ENCODE measurements around the gene PRKAG2.
A peak's percentile ranks its signal among the peaks of the same experiment; 100 is the strongest.
"Not testable (repeated sequence)": the region's sequence is repeated elsewhere in the genome, so short reads cannot be mapped to it uniquely, and the experiment has no call there.

The PRKAG2 gene

DNA sequence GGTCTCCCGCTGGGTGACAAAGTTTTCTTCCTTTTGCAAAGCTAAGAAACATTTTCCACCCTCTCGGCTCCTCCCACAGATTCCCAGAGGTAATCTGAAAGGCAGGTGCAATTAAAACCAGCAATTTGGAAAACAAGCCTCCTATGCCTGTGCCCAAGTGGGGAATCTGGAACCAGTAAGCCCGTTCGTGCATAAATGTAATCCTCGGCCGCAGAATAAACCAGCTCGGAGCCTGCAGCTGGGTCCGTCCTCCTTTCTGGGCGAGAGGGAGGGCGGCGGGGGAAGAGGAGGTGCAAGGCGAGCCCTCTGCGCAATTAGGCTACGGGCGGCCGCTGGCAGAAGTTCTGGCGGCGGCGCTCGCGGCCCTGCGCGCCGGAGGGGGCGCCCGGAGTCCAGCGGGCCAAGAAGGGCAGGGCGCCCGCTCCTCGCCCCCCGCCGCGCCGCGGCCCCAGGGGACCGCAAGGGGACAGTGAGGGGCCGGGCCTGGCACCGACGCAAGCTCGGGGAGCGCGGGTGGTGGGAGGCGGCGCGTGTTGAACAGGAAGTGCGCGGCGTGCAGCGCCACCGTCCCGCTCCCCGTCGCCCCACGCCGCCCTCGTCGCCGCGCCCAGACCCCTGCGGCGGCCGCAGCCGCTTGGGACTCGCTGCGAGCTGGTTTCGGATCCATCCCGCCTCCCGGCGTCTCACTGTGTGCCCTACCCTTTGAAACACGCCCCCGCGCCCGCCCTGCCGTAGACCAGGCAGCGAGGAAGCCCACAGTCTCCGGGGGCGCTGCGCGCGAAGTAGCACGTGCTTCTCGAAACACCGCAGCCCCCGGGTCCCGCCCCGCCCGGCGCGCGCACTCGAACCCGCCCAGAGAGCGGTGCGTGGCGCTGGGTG lies at the start of gene PRKAG2:
Gene PRKAG2, minus strand, starts transcription at position 217 of the 879 bp plus-strand sequence. CDS start 495 bp downstream, outside the sequence.
- peak; percentile 74 for DNase-seq

DNA sequence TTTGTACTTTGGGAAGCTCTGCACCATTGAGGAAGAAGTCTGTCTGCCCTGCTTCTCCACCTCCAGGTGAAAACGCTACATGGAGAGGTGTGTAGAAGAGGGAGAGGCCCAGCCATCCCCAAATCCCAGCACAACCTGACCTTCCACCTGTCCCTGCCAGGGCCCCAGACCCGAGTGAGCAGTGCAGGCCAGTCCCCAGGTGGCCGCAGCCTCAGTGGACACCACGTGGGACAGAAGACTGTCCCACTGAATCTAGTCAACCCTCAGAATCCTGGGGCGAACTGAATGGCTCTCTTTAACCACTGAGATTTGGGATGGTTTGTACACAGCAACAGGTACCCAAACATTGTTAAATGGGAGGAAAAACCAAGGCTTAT lies 49.4 kb upstream of the PRKAG2 start:
- no peak for DNase-seq

GRCh38 chr7:151925446-151926335 lies 48.8 kb upstream of the PRKAG2 start:
- no peak for DNase-seq

DNA sequence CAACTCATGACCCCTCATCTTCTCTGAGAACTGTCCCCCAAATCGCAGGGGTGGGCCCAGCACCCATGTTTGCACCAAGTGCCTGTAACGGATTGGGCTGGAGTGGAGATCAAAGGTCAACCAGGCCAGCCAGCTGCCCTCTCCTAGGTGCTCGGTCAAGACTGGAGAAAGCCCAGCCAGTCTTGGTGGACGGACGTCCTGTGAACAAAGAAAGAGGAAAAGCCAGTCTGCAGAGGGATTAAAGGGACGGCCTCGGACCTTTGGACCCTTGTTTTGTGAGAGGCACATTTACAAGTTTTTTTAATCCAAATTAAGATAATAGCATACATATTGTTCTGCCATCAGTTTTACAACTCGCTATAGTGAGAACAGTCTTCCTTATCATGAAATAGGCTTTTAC lies 47.6 kb upstream of the PRKAG2 start:
- DNase-seq = no peak

DNA sequence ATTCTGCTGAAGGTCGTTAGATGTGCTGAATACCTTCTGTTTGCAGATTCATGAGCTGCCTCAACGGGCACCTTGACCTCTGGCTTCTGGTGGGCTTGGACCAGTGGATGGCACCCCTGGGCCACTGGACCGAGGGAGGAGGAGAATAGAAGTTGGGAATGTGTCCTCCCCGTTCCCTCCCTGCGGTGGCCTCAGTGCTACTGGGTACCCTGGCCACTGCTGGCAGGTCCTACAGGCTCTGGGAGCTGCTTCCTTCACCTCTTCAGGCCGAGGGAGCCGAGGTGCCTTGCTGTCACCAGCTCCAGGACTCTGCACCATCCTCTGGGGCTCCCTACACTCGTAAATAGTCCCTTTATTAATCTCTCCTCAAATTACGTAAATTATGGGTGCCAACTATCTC lies 47.1 kb upstream of the PRKAG2 start:
- no peak for DNase-seq

GRCh38 chr7:151923097-151923876 lies 46.4 kb upstream of the PRKAG2 start:
- no peak for DNase-seq

- no peak for DNase-seq
These were observed 44.5 kb upstream of the PRKAG2 start for GRCh38 chr7:151921451-151921850.

- no peak for DNase-seq
These were observed 43.6 kb upstream of the PRKAG2 start for GRCh38 chr7:151920488-151920887.

- DNase-seq = no peak
These were observed 42.7 kb upstream of the PRKAG2 start for GRCh38 chr7:151919595-151919994.

GRCh38 chr7:151918510-151918843 lies 41.6 kb upstream of the PRKAG2 start:
- no peak for DNase-seq

DNA sequence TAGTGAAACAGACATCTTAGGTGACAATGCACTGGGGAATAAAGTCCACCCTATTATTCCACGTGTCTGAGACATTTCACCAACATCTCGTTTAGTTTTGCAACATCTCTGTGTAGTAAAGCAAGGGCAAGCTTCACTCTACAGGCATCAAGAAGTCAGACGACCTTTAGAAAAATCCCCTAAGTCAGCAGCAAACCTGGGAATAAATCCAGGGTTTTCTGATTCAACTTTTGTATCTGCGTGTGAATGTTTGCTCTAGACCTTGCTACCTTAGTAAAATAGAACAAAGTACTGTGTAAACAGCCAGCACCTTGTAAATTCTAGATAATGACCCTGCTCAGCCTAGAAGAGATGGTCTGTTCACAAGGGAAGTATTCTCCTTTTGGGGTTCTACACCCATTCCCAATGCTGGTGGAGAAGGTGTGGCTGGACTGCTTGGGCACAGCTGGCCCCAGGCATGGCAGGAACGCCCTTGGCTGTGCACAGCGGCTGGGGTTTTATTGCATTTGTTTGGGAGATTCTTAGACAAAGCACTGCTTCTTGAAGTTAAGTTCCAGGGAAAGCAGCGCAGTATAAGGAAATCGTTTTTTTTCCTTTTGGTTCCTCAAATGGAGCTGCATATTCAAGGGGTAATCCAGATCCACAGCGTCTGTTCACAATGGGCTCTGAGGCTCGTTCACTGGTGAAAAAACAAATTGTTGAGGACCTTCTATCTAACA lies 41.0 kb upstream of the PRKAG2 start:
- DNase-seq = no peak

DNA sequence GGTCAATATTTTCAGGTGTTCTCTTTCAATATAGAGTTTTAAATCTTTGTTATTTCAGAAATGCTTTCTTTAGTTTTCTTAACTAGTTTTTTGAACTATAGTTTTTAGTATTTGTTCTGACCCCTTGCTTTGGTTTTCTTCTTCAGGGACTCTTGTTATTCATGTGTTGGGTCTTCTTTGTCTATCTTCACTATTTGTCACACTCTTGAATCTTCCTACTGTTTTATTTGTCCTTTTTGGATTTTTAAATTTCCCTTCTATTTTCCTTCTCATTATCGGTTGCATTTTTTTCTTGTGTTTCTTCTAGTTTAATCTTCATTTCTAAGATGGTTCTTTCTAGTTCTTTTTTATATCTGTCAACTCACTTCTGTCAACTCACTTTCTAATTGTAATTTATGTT lies 37.1 kb upstream of the PRKAG2 start:
- DNase-seq = no peak

DNA sequence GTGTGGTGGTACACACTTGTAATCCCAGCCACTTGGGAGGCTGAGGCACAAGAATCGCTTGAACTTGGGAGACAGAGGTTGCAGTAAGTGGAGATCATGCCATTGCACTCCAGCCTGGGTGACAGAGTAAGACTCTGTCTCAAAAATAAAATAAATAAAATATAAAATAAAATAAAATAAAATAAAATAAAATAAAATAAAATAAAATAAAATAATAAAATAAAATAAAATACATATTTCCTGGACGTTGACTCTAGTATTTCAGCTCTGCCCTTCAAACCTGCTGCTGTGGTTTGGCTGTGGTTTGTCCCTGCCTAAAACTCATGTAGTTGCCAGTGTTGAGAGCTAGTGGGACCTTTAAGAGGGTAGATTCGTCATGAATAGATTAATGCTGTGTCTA lies 33.7 kb upstream of the PRKAG2 start:
- DNase-seq = not testable (repeated sequence)

- not testable (repeated sequence) for DNase-seq
These were observed 30.2 kb upstream of the PRKAG2 start for GRCh38 chr7:151907115-151907514.

DNA sequence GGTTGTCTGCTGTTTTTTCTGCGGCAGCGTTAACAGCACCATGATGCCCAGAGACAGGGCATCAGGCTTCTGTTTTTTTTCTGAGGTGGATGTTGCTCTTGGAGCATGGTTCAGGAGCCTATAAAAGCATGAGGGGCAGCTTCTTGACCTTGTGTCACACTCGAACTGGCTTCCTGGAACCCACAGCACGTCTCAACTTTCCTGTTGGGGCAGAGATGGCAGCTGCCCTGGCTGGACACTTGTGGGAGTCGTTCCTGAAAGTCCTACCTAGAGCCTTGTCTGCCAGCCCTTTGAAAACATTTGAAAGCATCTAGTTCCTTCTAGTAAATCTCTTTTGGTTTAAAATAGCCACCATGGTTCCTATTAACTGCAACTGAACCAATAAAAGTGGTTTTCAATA lies 28.9 kb upstream of the PRKAG2 start:
- DNase-seq = no peak

GRCh38 chr7:151905353-151905752 lies 28.4 kb upstream of the PRKAG2 start:
- no peak for DNase-seq

DNA sequence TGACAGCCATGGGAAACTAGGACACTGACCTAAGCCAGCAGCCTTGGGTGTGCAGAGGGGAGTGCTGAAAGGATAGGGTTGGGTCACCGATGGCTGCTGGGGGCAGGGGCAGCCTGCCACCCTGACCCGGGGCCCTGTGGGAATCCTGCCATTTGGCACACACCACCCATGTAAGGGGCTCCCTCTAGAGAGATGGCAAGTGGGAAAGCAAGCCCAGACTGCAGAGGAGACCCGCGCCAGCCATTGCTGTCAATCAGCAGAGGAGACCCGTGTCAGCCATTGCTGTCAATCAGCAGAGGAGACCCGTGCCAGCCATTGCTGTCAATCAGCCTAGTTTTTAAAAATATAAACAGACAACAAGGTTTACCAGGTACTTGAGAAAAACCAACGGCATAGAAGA lies 27.4 kb upstream of the PRKAG2 start:
- no peak for DNase-seq

DNA sequence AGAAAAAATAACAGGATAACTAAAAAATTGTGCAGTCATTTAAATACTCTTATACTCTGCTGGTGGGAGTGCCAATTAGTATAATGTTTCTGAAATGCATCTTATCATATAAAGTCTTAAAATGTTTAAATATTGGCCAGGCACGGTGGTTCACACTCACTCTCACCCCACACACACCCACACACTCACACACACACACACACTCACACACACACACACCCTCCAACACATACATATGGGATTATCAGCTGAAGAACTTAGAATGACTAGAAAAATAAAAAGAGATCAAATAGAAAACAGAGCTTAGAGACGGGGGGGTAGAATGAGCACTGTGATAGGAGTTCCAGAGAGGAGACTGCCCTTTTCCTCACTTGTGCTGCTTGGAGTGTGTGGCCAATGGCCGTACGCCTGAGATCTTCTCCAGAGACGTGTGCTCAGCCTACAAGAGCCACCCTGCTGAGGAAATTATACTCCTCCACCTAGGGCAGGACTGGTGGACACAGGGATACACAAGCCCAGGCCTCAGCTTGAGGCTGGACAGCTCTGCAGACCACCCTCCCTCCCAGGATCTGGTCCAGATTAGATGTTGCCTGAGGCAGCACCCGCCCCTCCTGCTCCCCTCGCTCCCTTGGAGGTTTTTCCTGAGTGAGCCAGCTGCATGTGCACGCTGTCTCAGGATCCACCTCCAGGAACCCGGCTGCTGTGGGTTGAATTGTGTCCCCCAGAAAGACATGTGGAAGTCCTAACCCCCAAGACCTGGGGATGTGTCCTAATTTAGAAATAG lies 26.5 kb upstream of the PRKAG2 start:
- DNase-seq = no peak

DNA sequence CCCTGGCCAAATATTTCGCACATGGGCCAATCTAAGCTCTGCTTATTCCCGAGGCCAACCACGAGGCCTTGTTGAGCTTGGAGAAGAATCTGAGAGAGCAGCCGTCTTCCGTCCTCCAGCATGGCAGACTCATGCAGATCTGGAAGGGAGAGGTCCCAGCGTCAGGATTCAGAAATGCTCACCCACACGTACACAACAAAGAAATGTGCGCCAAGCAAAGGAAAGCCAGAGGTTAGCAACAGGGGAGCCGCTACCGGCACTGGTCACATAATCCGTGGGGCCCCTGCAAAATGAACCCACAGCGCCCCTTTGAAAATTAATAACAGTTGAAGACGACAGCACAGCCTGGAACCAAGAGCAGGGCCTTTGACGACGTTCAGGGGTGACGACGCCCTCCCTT lies 25.4 kb upstream of the PRKAG2 start:
- DNase-seq = no peak

DNA sequence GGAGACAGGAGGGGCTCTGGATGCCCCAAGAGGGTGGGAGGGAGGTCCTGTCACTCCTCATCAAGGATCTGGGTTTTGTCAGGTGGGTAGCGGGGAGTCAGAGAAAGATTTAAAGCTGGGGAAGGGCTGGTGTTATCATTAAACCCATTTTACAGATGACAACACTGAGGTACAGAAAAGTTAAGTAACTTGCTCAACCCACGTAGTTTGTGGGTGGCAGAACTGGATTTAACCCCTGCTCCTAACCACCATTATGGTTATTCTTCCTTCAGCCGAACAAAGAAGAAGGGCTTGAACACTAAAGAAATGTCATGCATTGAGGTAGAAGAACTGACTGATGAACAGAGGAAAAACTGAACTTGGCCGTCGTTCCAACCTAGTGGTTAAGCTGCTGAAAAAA lies 24.9 kb upstream of the PRKAG2 start:
- no peak for DNase-seq

DNA sequence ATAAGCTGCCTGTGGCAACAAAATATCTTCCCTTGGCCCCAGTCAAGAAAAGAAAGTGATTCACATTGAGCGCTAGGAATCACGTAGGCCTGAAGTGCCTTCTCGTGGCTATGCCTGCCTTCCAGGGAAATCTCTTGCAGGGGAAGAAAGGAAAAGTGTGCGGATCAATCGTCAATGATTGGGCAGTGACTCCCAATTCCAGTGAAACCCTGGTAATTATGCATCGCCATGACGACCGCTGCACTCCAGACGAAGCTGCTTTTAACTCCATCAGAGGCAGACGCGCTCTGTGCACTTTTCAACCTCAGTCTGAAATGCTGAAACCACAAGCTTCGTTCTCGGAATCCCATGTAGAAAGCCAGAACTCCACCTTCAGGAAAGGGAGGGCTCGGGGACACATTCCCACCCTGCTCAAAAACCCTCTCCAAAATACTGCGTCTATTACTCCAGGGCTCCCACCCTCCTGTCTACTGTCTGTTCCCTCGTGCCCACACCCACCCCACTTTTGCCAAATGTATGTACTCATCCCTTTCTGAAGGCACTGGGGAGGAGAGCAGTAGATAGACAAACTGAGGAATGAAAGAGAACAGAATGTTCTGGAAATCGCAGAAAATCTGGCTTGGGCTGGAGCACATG lies 24.2 kb upstream of the PRKAG2 start:
- no peak for DNase-seq
